GM23248 (cell line): ENCODE data around the gene CROCC2.

Experiments used
- EZH2 ChIP-seq: fragments of 200-600 bp; sonication (generic); IDR thresholded peaks from 2 replicates; pipeline ENCODE4 v1.6.1; 2018; ENCODE audit warnings: antibody characterized with exemption, mild to moderate bottlenecking; ENCODE audit not compliant: insufficient read depth, poor library complexity, severe bottlenecking
- EZH2phosphoT487 ChIP-seq: fragments of 200-600 bp; sonication (generic); IDR thresholded peaks from 2 replicates; pipeline ENCODE4 v1.6.1; 2018; ENCODE audit warnings: antibody characterized with exemption, moderate library complexity, mild to moderate bottlenecking, low read depth; ENCODE audit not compliant: insufficient read depth

- TF ChIP-seq EZH2 (no peak), EZH2phosphoT487 (no peak)
Measured at GRCh38 chr2:241036964-241037421, 130.9 kb downstream of the CROCC2 start.
